Measurements from ENCODE around the gene TTC6. TPM values are rescaled to one million over a fixed set of nuclear protein-coding genes. Genes with fewer than 3 reads are reported as not detected.

Gene TTC6
- total and polyA plus RNA-seq, 2 donors (not counting 3 experiments of a cell fraction or from before 2014, with no cell fraction given) = 0.75 TPM; not detected in 1

GRCh38 chr14:37591311-37591940 is 4.0 kb upstream of the TTC6 start:
- DNase-seq (ENCODE audit: low read depth, low spot score) (no peak), FAIRE-seq (no peak)
- ChIA-PET POLR2A (no interaction called here), CTCF (interaction anchor here (1.1 kb wide), 1 partner anchor 345 kb away, joined by 3 read pairs; no protein-coding TSS in a partner anchor)
- no peaks in the 10 kb centered on the region for H3K36me3 ChIP-seq (ENCODE audit: control insufficient read depth in 2 of 2, extremely low read depth in 1 of 2, insufficient read depth in 2 of 2, low read length in 2 of 2)
- H3K4me2 ChIP-seq (ENCODE audit: insufficient read depth, low read length) = no peak overlapping the region
- H3K27ac ChIP-seq (ENCODE audit: insufficient read depth, low read depth, low read length) = no peak overlapping the region
- H2AFZ ChIP-seq (ENCODE audit: low read depth, low read length) = no peak overlapping the region
- H3K79me2 ChIP-seq (ENCODE audit: control insufficient read depth, insufficient read depth, low read length) = no peaks in the 10 kb centered on the region
- H3K9me1 ChIP-seq (replicated peaks; ENCODE audit: control insufficient read depth, extremely low read depth, insufficient read depth, low read length) = no peaks in the 10 kb centered on the region
- dilution Hi-C loops (cut with MboI; ENCODE audit: extremely low pct_ligation_motif_present, low sequenced_read_pairs) (no loop called here), intact Hi-C loops (cut with micrococcal nuclease) (no loop called here)
- no peak overlapping the region for H3K9ac ChIP-seq (replicated peaks; ENCODE audit: extremely low read depth, insufficient read depth, low read length)
- peaks cover 70 to 88% of the 10 kb centered on the region in 2 experiments for H3K27me3 ChIP-seq (ENCODE audit: control insufficient read depth in 2 of 2, insufficient read depth in 2 of 2, low read length in 2 of 2)
- BruUV-seq (replicated peaks) = no TSS peak
- TF ChIP-seq JUN (IDR thresholded peaks at IDR 0.05; ENCODE audit: borderline replicate concordance, insufficient read depth, insufficient read length, low read depth) (no peak), CTCF (IDR thresholded peaks at IDR 0.05; ENCODE audit: extremely low read depth in 1 of 2, insufficient read depth in 1 of 2, low read depth in 1 of 2, low read length in 2 of 2) (peak in 1 of 2 donors; percentile 22)
- H3K4me1 ChIP-seq (ENCODE audit: control insufficient read depth, extremely low read depth, insufficient read depth, low read length) = peaks cover 9% of the 10 kb centered on the region
- no peaks in the 10 kb centered on the region for H3K9me3 ChIP-seq (replicated peaks; ENCODE audit: control insufficient read depth, insufficient read depth, low read length)
- no peaks in the 10 kb centered on the region for H4K20me1 ChIP-seq (replicated peaks; ENCODE audit: control insufficient read depth, extremely low read depth, insufficient read depth, low read length)
- no peak overlapping the region for H3K4me3 ChIP-seq (replicated peaks in 1 of 3; ENCODE audit: insufficient read depth in 1 of 3, low read depth in 1 of 3, low read length in 3 of 3)

GRCh38 chr14:37591941-37592481 is 3.4 kb upstream of the TTC6 start:
- no peaks in the 10 kb centered on the region for H4K20me1 ChIP-seq (replicated peaks; ENCODE audit: control insufficient read depth, extremely low read depth, insufficient read depth, low read length)
- TF ChIP-seq MAX (IDR thresholded peaks at IDR 0.05; ENCODE audit: insufficient read depth, insufficient read length) (no peak), MYC (IDR thresholded peaks at IDR 0.05; ENCODE audit: low read depth, low read length) (no peak), JUN (IDR thresholded peaks at IDR 0.05; ENCODE audit: borderline replicate concordance, insufficient read depth, insufficient read length, low read depth) (no peak), EZH2 (IDR thresholded peaks at IDR 0.05; ENCODE audit: borderline replicate concordance, low read depth, low read length, severe bottlenecking) (peak; percentile 96)
- no peak overlapping the region for H3K4me3 ChIP-seq (replicated peaks in 1 of 3; ENCODE audit: insufficient read depth in 1 of 3, low read depth in 1 of 3, low read length in 3 of 3)
- no peaks in the 10 kb centered on the region for H3K79me2 ChIP-seq (ENCODE audit: control insufficient read depth, insufficient read depth, low read length)
- no peaks in the 10 kb centered on the region for H3K9me1 ChIP-seq (replicated peaks; ENCODE audit: control insufficient read depth, extremely low read depth, insufficient read depth, low read length)
- no TSS peak for BruUV-seq (replicated peaks)
- peaks cover 74 to 88% of the 10 kb centered on the region in 2 experiments for H3K27me3 ChIP-seq (ENCODE audit: control insufficient read depth in 2 of 2, insufficient read depth in 2 of 2, low read length in 2 of 2)
- no peak for DNase-seq (ENCODE audit: low read depth, low spot score)
- POLR2A ChIA-PET = no interaction called here
- H3K27ac ChIP-seq (ENCODE audit: insufficient read depth, low read depth, low read length) = no peak overlapping the region
- no peaks in the 10 kb centered on the region for H3K9me3 ChIP-seq (replicated peaks; ENCODE audit: control insufficient read depth, insufficient read depth, low read length)
- CTCF ChIA-PET = interaction anchor here (1.1 kb wide), 1 partner anchor 345 kb away, joined by 3 read pairs; no protein-coding TSS in a partner anchor
- dilution Hi-C loops (cut with MboI; ENCODE audit: extremely low pct_ligation_motif_present, low sequenced_read_pairs) (no loop called here), intact Hi-C loops (cut with micrococcal nuclease) (no loop called here)
- H3K4me1 ChIP-seq (ENCODE audit: control insufficient read depth, extremely low read depth, insufficient read depth, low read length) = peaks cover 9% of the 10 kb centered on the region
- no peak overlapping the region for H3K4me2 ChIP-seq (ENCODE audit: insufficient read depth, low read length)
- no peaks in the 10 kb centered on the region for H3K36me3 ChIP-seq (ENCODE audit: control insufficient read depth in 2 of 2, extremely low read depth in 1 of 2, insufficient read depth in 2 of 2, low read length in 2 of 2)
- H2AFZ ChIP-seq (ENCODE audit: low read depth, low read length) = peak overlapping the region; percentile 4
- H3K9ac ChIP-seq (replicated peaks; ENCODE audit: extremely low read depth, insufficient read depth, low read length) = no peak overlapping the region
- no peak for FAIRE-seq
